ENCODE results near the gene LRMDA.

Gene LRMDA

GRCh38 chr10:75439811-75440210 lies 8.4 kb downstream of the LRMDA start:
- no peak overlapping the region for H3K4me3 ChIP-seq (ENCODE audit: low read length)
- TF ChIP-seq CTCF (conservative IDR thresholded peaks at IDR 0.05; ENCODE audit: low read depth, low read length) = no peak

GRCh38 chr10:75440271-75440793 lies 8.9 kb downstream of the LRMDA start:
- TF ChIP-seq CTCF (conservative IDR thresholded peaks at IDR 0.05; ENCODE audit: low read depth, low read length) = no peak
- no peak overlapping the region for H3K4me3 ChIP-seq (ENCODE audit: low read length)
- DNase-seq (ENCODE audit: low read depth) = no peak

More at GRCh38 chr10:75439811-75440210, 8.4 kb downstream of the LRMDA start:
- DNase-seq (ENCODE audit: low read depth) = no peak

- TF ChIP-seq CTCF (conservative IDR thresholded peaks at IDR 0.05; ENCODE audit: low read depth, low read length) = no peak
- DNase-seq (ENCODE audit: low read depth) = no peak
- no peak overlapping the region for H3K4me3 ChIP-seq (ENCODE audit: low read length)
These were observed 9.8 kb downstream of the LRMDA start for GRCh38 chr10:75441196-75441595.

- no peak for TF ChIP-seq CTCF (conservative IDR thresholded peaks at IDR 0.05; ENCODE audit: low read depth, low read length)
- no peak for DNase-seq (ENCODE audit: low read depth)
- H3K4me3 ChIP-seq (ENCODE audit: low read length) = no peak overlapping the region
These were observed 10.3 kb downstream of the LRMDA start for GRCh38 chr10:75441682-75442081.

- no peak overlapping the region for H3K4me3 ChIP-seq (ENCODE audit: low read length)
- no peak for DNase-seq (ENCODE audit: low read depth)
- TF ChIP-seq CTCF (conservative IDR thresholded peaks at IDR 0.05; ENCODE audit: low read depth, low read length) = no peak
These were observed 11.9 kb downstream of the LRMDA start for GRCh38 chr10:75443362-75443761.

- no peak overlapping the region for H3K4me3 ChIP-seq (ENCODE audit: low read length)
- no peak for TF ChIP-seq CTCF (conservative IDR thresholded peaks at IDR 0.05; ENCODE audit: low read depth, low read length)
- DNase-seq (ENCODE audit: low read depth) = no peak
These were observed 13.5 kb downstream of the LRMDA start for GRCh38 chr10:75444781-75445386.

- TF ChIP-seq CTCF (conservative IDR thresholded peaks at IDR 0.05; ENCODE audit: low read depth, low read length) = no peak
- no peak overlapping the region for H3K4me3 ChIP-seq (ENCODE audit: low read length)
- no peak for DNase-seq (ENCODE audit: low read depth)
These were observed 15.1 kb downstream of the LRMDA start for GRCh38 chr10:75446508-75446907.
